Activated CD4-positive, alpha-beta memory T cell treated with anti-CD3 and anti-CD28 coated beads, Interleukin-2, amount 10 ng/mL, durations not matched to agents 7 days and 5 days (primary cell): ENCODE results near the gene TENM3. TPM values are rescaled to one million over a fixed set of nuclear protein-coding genes. Genes with fewer than 3 reads are reported as not detected.
"Not testable (repeated sequence)": the region's sequence is repeated elsewhere in the genome, so short reads cannot be mapped to it uniquely, and the experiment has no call there.

ENCODE experiments used
- CTCF ChIA-PET: fragments of 350-600 bp; sonication (Branson Sonifier 250); formaldehyde crosslinking; loops from one replicate; lab custom pipeline; 2021; ENCODE audit warnings: antibody characterized with exemption, inconsistent platforms; lab: Charles Lee
- POLR2A ChIA-PET: fragments of 350-600 bp; sonication (Branson Sonifier 250); formaldehyde crosslinking; loops from one replicate; lab custom pipeline; 2021; ENCODE audit warnings: antibody characterized with exemption; lab: Charles Lee
- DNase-seq: peaks from one replicate; pipeline ENCODE4 v3.0.0-alpha.2; 2020
- H3K27ac Mint-ChIP-seq: one replicate; pipeline ENCODE4 v1.8.0; 2021; ENCODE audit warnings: mild to moderate bottlenecking, mixed read lengths
- H3K27me3 Mint-ChIP-seq: one replicate; pipeline ENCODE4 v1.8.0; 2021; ENCODE audit warnings: mixed read lengths
- H3K36me3 Mint-ChIP-seq: one replicate; pipeline ENCODE4 v1.8.0; 2021; ENCODE audit warnings: low read depth, mixed read lengths
- H3K4me1 Mint-ChIP-seq: one replicate; pipeline ENCODE4 v1.8.0; 2021; ENCODE audit warnings: mixed read lengths
- H3K4me3 Mint-ChIP-seq: one replicate; pipeline ENCODE4 v1.8.0; 2021; ENCODE audit warnings: mild to moderate bottlenecking, mixed read lengths
- H3K9me3 Mint-ChIP-seq: one replicate; pipeline ENCODE4 v1.8.0; 2021; ENCODE audit warnings: mixed read lengths
- total RNA-seq, 2 experiments: library from RNA; stranded (reverse); gene quantifications; one replicate each; pipeline ENCODE4 v1.2.3, GENCODE V29; 2021

TENM3 gene
- total RNA-seq, 2 experiments from 2014 or later, result not detected

DNA sequence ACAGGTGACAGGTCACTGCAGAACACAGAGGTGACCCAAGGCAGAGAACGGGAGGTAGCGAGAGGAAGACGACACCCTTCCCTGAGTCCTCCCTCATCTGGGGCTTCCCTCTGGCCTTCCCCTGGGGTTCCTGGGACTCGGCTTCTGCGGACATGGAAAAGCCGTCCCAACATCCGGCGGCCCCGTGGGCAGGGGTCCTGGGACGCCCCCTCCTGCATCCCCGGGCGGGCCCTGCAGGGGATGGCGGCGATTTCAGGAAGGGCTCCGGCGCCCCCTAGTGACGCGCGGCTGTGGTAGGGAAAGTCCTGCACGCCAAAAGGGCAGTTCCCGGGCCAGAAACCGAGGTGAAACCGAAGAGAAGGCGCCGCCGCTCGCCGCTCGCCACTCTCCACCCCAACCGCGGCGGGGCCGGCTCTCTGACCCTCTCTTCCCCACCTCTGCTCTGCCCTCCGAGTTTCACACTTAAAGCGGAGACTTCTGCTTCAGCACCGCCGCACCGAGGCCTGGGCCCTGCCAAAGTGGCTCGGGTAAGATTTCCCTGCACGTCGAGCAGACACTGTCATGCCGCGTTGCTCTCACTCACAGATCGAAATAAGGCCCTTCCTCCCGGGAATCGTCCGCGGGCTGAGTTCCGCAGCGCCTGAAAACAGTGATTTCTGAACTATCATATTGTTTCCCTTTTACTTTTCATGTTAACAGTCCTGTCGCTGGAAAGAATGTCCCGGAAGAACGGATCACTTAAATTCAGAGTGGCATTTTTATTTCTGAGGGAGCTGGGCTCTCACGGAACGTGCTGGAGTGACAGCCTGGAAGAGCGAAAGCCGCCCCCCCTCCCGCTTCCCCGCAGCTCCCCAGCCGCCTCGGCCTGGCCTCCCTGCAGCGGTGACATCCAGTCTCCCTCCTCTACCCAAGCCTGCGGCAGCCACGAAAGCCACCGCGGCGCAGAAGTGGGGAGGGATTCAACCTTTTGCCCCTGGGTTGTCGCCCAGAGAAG, 563.4 kb downstream of the TENM3 start:
- peak; percentile 68 for DNase-seq
- peak overlapping the region; percentile 77 for H3K4me3 Mint-ChIP-seq
- no peaks in the 10 kb centered on the region for H3K36me3 Mint-ChIP-seq
- ChIA-PET POLR2A (no interaction called here), CTCF (interaction anchor here (0.6 to 0.8 kb wide), 12 partner anchors 19 to 1437 kb away, joined by 3 to 6 read pairs (median 4); no protein-coding TSS in a partner anchor)
- peaks cover 15% of the 10 kb centered on the region for H3K9me3 Mint-ChIP-seq
- peaks cover 5% of the 10 kb centered on the region for H3K4me1 Mint-ChIP-seq
- no peak overlapping the region for H3K27ac Mint-ChIP-seq
- H3K27me3 Mint-ChIP-seq, result peaks cover 7% of the 10 kb centered on the region

DNA sequence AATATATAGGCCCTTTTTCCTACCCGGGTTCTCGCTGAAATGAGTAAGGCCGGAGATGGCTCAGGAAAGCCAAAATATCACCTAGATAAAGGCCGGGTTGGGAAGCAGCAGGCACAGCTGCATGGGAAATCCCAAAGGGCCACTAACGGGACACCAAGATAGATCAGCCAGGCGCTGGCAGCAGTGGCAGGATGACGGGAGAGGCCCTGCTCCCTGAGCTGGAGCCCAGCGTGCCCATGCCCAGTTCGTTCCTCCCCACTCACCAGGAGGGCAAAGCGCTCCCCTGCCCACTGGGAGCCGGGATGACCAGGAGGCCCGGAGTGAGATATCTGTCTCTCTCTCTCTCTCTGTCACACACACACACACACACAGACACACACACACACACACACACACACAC, 564.1 kb downstream of the TENM3 start:
- DNase-seq, result no peak
- Mint-ChIP-seq H3K9me3 (peaks cover 22% of the 10 kb centered on the region), H3K27ac (no peak overlapping the region), H3K36me3 (peaks cover 6% of the 10 kb centered on the region), H3K27me3 (peaks cover 7% of the 10 kb centered on the region), H3K4me1 (peaks cover 5% of the 10 kb centered on the region), H3K4me3 (no peak overlapping the region)
- ChIA-PET POLR2A (no interaction called here), CTCF (interaction anchor here (0.6 kb wide), 1 partner anchor 20 kb away, joined by 5 read pairs; no protein-coding TSS in a partner anchor)

DNA sequence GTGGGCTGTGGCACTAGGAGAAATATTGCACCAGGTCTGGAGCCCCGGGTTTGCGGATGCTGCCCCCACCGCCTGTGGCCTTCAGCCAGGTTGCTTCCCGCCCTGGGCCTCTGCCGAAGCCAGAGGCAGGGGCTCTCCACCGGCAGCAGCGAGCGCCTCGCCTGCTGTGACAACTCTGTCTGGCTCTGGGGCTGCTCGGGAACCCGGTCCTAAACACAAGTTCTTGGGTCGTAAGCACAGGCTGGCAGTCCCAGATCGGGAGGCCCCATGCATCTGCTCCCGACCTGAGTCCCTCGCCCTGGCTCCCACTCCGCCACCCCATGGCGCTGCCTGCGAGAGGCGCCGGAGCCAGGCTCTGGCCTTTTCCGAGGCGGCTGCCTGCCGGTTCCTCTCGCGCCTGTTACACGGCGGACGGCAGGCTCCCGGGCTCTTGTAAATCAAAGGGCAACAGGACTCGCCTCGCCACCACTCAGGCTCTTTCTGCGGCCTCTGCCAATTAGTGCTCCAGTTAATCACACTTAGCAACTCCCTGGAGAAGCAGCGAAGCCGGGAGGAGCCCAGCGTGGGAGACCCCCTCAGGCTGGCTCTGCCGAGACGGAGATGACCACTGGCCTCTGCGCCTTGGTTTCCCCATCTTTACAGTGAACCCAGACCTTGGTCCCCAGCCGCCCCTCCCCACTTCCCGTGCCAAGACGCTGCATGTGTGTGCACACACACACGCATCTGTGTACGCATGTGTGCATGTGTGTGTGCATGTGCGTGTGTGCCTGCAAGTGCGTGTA, 564.8 kb downstream of the TENM3 start:
- no peak overlapping the region for H3K27ac Mint-ChIP-seq
- peaks cover 23% of the 10 kb centered on the region for H3K9me3 Mint-ChIP-seq
- H3K36me3 Mint-ChIP-seq, result peaks cover 7% of the 10 kb centered on the region
- no peak overlapping the region for H3K4me3 Mint-ChIP-seq
- peaks cover 7% of the 10 kb centered on the region for H3K27me3 Mint-ChIP-seq
- ChIA-PET CTCF (no interaction called here), POLR2A (no interaction called here)
- peaks cover 7% of the 10 kb centered on the region for H3K4me1 Mint-ChIP-seq
- no peak for DNase-seq

DNA sequence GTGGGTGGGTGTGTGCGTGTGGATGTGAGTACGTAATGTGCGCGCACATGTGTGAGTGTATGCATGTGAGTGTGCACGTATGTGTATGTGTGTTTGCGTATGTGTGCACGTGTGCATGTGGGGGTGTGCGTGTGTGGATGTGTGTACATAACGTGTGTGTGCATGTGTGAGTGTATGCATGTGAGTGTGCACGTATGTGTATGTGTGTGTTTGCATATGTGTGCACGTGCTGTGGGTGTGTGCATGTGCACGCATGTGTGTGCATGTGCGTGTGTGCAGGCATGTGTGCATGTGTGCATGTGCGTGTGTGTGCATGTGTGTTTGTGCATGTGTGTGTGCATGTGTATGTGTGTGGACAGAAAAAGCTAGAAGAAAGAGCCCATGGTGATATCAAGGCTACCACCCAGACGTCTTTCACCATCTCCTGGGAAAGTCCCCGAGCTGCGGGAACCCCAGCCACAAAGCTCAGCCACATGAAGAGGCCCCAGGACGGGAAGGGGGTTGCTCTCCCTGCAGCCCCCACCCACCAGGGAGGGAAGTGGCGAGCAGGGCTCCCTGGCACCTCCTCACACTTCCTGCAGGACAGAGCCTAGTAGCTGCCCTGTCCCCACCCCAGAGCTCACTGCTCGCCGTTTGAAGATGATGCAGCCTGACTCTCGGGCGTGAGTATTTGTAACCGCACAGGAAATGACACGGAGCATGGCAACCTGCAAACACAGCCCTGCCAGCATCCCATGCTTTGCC, 565.6 kb downstream of the TENM3 start:
- Mint-ChIP-seq H3K9me3 (peaks cover 28% of the 10 kb centered on the region), H3K27me3 (peaks cover 7% of the 10 kb centered on the region), H3K27ac (peak overlapping the region; percentile 80), H3K4me1 (peaks cover 11% of the 10 kb centered on the region), H3K36me3 (peaks cover 7% of the 10 kb centered on the region), H3K4me3 (no peak overlapping the region)
- DNase-seq, result peak; percentile 64
- ChIA-PET CTCF (interaction anchor here (0.7 to 1.0 kb wide), 4 partner anchors 20 to 453 kb away, joined by 3 to 4 read pairs (median 3); no protein-coding TSS in a partner anchor), POLR2A (no interaction called here)

GRCh38 chr4:182809417-182810102, 566.4 kb downstream of the TENM3 start:
- Mint-ChIP-seq H3K27ac (peak overlapping the region; percentile 80), H3K9me3 (peaks cover 28% of the 10 kb centered on the region), H3K36me3 (peaks cover 7% of the 10 kb centered on the region), H3K4me3 (no peak overlapping the region), H3K4me1 (peaks cover 11% of the 10 kb centered on the region), H3K27me3 (peaks cover 7% of the 10 kb centered on the region)
- no peak for DNase-seq
- ChIA-PET POLR2A (no interaction called here), CTCF (interaction anchor here (0.7 to 1.0 kb wide), 4 partner anchors 19 to 452 kb away, joined by 3 to 4 read pairs (median 3); no protein-coding TSS in a partner anchor)

GRCh38 chr4:182810103-182810615, 567.0 kb downstream of the TENM3 start:
- peaks cover 28% of the 10 kb centered on the region for H3K9me3 Mint-ChIP-seq
- ChIA-PET POLR2A (no interaction called here), CTCF (no interaction called here)
- no peak for DNase-seq
- H3K36me3 Mint-ChIP-seq, result peaks cover 7% of the 10 kb centered on the region
- no peak overlapping the region for H3K4me3 Mint-ChIP-seq
- H3K27ac Mint-ChIP-seq, result no peak overlapping the region
- peaks cover 7% of the 10 kb centered on the region for H3K27me3 Mint-ChIP-seq
- H3K4me1 Mint-ChIP-seq, result peaks cover 11% of the 10 kb centered on the region

GRCh38 chr4:182812916-182813315, 569.7 kb downstream of the TENM3 start:
- CTCF ChIA-PET, result no interaction called here
- no peak for DNase-seq
- H3K9me3 Mint-ChIP-seq, result peaks cover 28% of the 10 kb centered on the region
- H3K27ac Mint-ChIP-seq, result no peak overlapping the region
- H3K4me1 Mint-ChIP-seq, result peaks cover 5% of the 10 kb centered on the region
- peaks cover 7% of the 10 kb centered on the region for H3K36me3 Mint-ChIP-seq
- H3K4me3 Mint-ChIP-seq, result no peak overlapping the region
- POLR2A ChIA-PET, result no interaction called here
- no peaks in the 10 kb centered on the region for H3K27me3 Mint-ChIP-seq

DNA sequence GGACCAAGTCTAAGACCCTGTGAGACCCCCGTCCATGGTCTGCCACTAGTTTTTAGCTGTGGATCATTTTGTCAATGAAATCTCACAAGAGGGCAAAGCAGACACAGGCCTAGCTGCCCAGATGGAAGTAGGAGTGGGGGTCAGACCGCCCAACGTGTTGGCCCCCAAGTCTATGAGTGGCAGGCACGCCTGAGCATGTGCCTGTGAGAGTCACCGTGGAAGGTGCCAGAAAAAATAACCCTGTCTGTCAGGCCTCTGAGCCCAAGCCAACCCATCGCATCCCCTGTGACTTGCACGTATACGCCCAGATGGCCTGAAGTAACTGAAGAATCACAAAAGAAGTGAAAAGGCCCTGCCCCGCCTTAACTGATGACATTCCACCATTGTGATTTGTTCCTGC, 570.9 kb downstream of the TENM3 start:
- H3K4me1 Mint-ChIP-seq, POLR2A ChIA-PET, DNase-seq, H3K27me3 Mint-ChIP-seq, H3K36me3 Mint-ChIP-seq, H3K27ac Mint-ChIP-seq, H3K4me3 Mint-ChIP-seq, CTCF ChIA-PET: not testable (repeated sequence)
- H3K9me3 Mint-ChIP-seq, result peaks cover 22% of the 10 kb centered on the region

DNA sequence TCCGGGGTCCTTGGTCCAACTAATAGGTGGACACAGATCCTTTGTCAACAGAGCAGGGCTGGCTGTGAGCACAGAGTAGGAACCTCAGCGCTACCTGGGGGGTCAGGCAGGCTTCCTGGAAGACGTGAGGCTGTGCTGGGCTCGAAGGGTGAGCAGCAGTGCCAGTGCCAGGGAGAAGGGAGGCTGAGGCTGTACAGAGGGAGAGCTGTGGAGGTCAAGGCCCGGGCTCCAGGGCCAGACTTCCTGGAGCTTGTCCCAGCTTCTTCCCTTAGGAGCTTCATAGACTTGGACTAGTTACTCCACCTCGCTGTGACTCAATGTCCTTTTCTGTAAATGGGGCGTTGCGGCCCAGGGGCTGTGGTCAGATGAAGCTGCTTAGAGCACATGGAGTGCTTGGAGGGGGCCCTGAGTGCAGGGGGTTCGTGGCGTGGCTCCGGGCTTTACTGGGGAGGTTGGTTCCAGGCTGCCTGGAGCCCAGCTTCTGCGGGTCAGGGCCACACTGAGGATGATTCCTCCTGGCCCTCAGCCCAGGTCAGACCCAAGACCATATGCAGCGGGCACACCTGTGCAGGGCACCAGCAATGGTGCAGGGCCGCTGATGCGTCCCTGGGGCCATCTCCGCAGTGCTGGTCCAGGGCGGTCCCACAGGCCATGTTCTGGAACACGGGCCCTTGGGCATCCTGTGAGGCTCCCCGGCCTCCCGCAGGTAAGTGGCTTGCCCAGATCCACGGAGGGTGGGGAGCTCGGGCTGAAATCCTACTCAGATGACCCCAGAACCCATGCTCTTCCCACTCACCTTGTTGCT, 575.9 kb downstream of the TENM3 start:
- DNase-seq, result no peak
- no peak overlapping the region for H3K4me3 Mint-ChIP-seq
- H3K9me3 Mint-ChIP-seq, result no peaks in the 10 kb centered on the region
- POLR2A ChIA-PET, result no interaction called here
- no peaks in the 10 kb centered on the region for H3K4me1 Mint-ChIP-seq
- H3K27me3 Mint-ChIP-seq, result no peaks in the 10 kb centered on the region
- H3K27ac Mint-ChIP-seq, result no peak overlapping the region
- CTCF ChIA-PET, result no interaction called here
- H3K36me3 Mint-ChIP-seq, result no peaks in the 10 kb centered on the region

GRCh38 chr4:182819751-182820150, 576.5 kb downstream of the TENM3 start:
- Mint-ChIP-seq H3K4me3 (no peak overlapping the region), H3K4me1 (no peaks in the 10 kb centered on the region), H3K36me3 (no peaks in the 10 kb centered on the region), H3K27me3 (no peaks in the 10 kb centered on the region), H3K9me3 (no peaks in the 10 kb centered on the region), H3K27ac (no peak overlapping the region)
- CTCF ChIA-PET, result no interaction called here
- POLR2A ChIA-PET, result no interaction called here
- DNase-seq, result no peak

DNA sequence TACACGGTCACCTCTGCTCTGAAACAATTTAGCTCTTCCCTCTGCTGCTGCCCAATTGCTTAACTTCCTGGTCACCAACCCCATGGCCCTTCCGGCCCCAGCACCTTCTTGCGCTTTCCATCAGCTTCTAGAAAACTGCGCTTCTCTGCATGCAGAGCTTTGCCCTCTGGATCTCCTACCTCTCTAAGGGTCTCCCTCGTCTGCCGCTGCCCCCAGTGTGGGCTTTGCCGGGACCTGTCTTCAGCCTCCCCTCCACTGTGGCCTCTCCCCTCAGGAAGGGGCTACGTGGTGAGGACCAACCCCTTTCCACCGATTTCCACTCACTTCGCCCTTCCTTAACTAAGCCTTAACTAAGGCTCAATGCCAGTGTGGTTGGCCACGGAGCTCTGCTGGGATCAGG, 579.4 kb downstream of the TENM3 start:
- CTCF ChIA-PET, result no interaction called here

More for the DNA sequence above, 579.4 kb downstream of the TENM3 start:
- POLR2A ChIA-PET, result no interaction called here
- no peaks in the 10 kb centered on the region for H3K27me3 Mint-ChIP-seq
- no peaks in the 10 kb centered on the region for H3K9me3 Mint-ChIP-seq
- peaks cover 4% of the 10 kb centered on the region for H3K4me1 Mint-ChIP-seq
- no peak overlapping the region for H3K4me3 Mint-ChIP-seq
- no peak overlapping the region for H3K27ac Mint-ChIP-seq
- no peaks in the 10 kb centered on the region for H3K36me3 Mint-ChIP-seq
- DNase-seq, result no peak
